ENCODE measurements around the gene RMC1.
A peak's percentile ranks its signal among the peaks of the same experiment; 100 is the strongest.
"Not testable (repeated sequence)": the region's sequence is repeated elsewhere in the genome, so short reads cannot be mapped to it uniquely, and the experiment has no call there.

RMC1 gene

DNA sequence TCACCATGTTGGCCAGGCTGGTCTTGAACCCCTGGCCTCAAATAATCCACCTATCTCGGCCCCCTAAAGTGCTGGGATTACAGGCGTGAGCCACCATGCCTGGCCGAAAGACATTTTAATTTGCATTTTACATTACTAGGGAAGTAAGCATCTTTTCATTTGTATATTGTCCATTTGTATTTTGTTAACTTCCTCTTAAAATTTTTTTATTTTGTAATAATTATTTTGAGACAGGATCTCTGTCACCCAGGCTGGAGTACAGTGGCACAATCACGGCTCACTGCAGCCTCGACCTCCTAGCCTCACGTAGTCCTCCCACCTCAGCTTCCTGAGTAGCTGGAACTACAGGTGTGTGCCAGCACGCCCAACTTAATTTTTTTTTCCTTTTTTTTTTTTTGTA, 8.9 kb downstream of the RMC1 start:
- Mint-ChIP-seq H3K36me3 (ENCODE audit: low read depth) (peaks cover 61% of the 10 kb centered on the region), H3K27ac (peak overlapping the region; percentile 55), H3K4me1 (ENCODE audit: low read depth) (peaks cover 39% of the 10 kb centered on the region)
- not testable (repeated sequence) for H3K4me3 Mint-ChIP-seq, H3K27me3 Mint-ChIP-seq, H3K9me3 Mint-ChIP-seq

DNA sequence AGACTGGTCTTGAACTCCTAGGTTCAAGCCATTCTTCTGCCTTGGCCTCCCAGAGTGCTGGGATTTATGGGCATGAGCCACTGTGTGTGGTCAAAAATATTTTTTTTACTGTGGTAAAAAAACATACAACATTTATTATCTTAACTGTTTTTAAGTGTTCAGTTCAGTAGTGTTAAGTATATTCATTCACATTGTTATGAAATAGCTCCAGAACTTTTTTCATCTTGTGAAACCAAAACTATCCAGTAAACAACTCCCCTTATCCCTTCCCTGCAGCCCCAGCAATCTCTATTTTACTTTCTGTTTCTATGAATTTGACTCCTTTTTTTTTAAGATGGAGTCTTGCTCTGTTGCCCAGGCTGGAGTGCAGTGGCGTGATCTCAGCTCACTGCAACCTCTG, 9.3 kb downstream of the RMC1 start:
- H3K27me3 Mint-ChIP-seq, result no peaks in the 10 kb centered on the region
- H3K36me3 Mint-ChIP-seq (ENCODE audit: low read depth), result peaks cover 61% of the 10 kb centered on the region
- H3K4me3 Mint-ChIP-seq, result no peak overlapping the region
- peaks cover 34% of the 10 kb centered on the region for H3K4me1 Mint-ChIP-seq (ENCODE audit: low read depth)
- no peaks in the 10 kb centered on the region for H3K9me3 Mint-ChIP-seq
- peak overlapping the region; percentile 55 for H3K27ac Mint-ChIP-seq

DNA sequence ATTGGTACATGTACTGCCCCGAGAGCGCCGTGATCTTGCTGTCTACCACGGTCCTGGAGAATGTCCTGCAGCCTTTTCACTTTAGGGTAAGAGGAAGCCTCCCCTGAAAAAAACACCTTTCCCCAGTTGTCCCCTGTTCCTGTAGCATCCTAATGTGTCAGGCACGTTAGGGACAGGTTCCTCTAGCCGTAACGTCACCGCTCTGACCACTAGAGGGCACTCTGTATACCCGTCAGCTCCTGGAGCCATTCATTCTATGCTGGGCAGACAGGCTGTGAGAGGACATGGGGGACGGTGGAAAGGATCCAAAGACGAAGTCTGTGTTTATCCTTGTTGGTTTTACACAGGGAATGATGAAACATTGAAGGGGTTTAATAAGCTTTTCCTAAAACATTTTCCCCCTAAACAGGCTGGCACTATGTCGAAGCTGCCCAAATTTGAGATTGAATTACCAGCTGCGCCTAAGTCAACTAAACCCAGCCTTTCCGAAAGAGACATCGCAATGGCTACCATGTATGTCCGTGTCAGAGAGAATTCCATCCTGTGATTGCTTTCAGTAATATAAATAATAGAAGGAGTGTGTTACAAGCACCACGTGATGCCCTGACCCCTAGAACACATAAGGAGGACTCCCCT, 12.7 kb downstream of the RMC1 start:
- H3K4me1 Mint-ChIP-seq (ENCODE audit: low read depth), result peaks cover 22% of the 10 kb centered on the region
- no peaks in the 10 kb centered on the region for H3K27me3 Mint-ChIP-seq
- H3K27ac Mint-ChIP-seq, result no peak overlapping the region
- H3K36me3 Mint-ChIP-seq (ENCODE audit: low read depth), result peaks cover 64% of the 10 kb centered on the region
- no peaks in the 10 kb centered on the region for H3K9me3 Mint-ChIP-seq
- no peak overlapping the region for H3K4me3 Mint-ChIP-seq

DNA sequence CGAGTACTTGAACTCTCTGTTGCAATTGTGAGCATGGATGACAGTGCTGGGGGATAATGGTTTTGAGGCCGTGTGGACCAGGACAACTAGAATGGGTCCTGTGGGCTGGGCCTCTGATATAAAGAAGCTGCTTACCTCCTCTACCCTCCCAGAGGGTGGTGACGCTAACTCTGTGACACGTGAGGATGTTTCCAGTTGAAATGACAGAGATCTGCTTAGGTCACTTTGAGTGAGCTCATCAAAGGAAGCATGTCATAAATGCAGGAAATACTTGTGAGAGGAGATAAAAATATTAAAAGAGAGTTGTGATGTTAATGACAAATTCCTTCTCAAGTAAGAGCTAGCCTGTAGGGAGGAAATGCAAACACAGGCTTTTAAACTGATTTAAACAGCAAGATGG, 16.4 kb downstream of the RMC1 start:
- no peaks in the 10 kb centered on the region for H3K27me3 Mint-ChIP-seq

DNA sequence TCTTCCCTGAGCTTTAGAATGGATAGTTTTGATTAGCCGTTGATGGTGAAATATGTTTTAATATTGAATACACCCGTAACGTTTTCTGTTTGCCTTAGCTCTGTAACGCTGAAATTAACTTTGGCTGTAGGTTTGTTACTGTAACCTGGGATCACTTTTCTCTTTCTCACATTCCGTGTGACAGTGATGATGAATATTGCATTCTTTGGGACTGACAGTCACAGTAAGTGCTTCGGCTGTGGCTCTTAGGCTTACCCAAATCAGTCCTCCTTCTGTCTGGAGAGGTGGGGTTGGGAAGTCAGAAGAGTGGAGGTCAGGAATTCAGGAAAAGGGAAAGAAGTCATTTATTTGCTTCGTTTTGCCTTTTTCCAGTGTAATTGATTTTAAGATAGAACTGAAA, 18.0 kb downstream of the RMC1 start:
- no peaks in the 10 kb centered on the region for H3K27me3 Mint-ChIP-seq
- no peaks in the 10 kb centered on the region for H3K9me3 Mint-ChIP-seq
- H3K27ac Mint-ChIP-seq, result no peak overlapping the region
- peaks cover 5% of the 10 kb centered on the region for H3K4me1 Mint-ChIP-seq (ENCODE audit: low read depth)
- H3K36me3 Mint-ChIP-seq (ENCODE audit: low read depth), result peaks cover 73% of the 10 kb centered on the region
- no peak overlapping the region for H3K4me3 Mint-ChIP-seq

More for the DNA sequence above, 16.4 kb downstream of the RMC1 start:
- Mint-ChIP-seq H3K4me3 (no peak overlapping the region), H3K27ac (no peak overlapping the region), H3K4me1 (ENCODE audit: low read depth) (peaks cover 12% of the 10 kb centered on the region), H3K9me3 (no peaks in the 10 kb centered on the region), H3K36me3 (ENCODE audit: low read depth) (peaks cover 76% of the 10 kb centered on the region)

DNA sequence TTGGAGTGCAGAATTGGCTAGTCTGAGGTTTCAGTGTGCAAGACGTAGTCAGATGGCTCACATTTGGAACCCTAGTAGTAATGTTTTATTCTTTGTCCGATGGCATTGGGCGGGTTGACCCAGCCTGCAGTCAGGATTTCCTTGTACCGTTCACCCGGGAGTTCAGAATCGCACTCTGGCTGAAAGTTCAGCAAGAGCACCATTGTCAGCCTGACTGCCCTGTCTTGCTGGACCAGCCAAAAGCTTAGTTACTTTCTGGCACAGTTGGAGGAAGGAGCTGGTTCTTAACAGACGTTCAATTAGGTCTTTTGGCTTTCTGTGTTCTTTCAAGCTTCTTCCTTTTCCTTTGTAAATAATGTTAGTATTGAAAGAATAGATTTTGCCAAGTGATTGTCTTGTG, 18.6 kb downstream of the RMC1 start:
- Mint-ChIP-seq H3K4me3 (no peak overlapping the region), H3K36me3 (ENCODE audit: low read depth) (peaks cover 78% of the 10 kb centered on the region), H3K27me3 (no peaks in the 10 kb centered on the region)

DNA sequence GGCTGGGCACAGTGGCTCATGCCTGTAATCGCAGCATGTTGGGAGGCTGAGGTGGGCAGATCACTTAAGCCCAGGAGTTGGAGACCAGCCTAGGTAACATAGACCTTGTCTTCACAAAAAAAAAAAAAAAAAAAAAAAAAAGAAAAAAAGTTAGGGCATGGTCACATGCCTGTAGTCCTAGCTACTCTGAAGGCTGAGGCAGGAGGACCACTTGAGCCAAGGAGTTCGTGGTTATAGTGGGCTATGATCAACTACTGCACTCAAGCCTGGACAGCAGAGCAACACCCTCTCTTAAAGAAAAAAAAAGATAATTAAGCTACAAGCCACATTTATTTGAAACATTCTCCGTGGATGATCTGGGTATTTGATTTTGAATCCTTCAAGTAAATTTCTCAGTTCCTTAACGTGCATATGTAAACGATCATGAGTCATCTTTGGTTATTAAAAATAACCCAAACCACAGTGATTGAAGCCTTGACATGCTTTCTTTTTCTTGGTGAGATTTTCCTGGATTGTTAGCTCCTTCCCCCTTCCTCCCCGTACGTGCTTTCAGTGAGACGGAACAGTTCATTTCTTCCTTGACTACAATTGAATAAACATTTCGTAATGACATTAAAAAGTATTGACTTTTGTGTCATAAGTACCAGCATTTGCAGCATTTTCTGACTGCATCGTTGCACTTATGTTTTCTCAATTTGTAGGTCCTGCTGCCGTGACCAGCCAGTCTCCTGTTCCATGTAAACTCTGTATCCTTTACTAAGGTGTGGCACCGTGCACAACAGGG, 20.3 kb downstream of the RMC1 start:
- no peaks in the 10 kb centered on the region for H3K27me3 Mint-ChIP-seq
- H3K36me3 Mint-ChIP-seq (ENCODE audit: low read depth), result peaks cover 75% of the 10 kb centered on the region
- no peak overlapping the region for H3K27ac Mint-ChIP-seq
- H3K4me3 Mint-ChIP-seq, result no peak overlapping the region
- H3K4me1 Mint-ChIP-seq (ENCODE audit: low read depth), result peaks cover 5% of the 10 kb centered on the region
- H3K9me3 Mint-ChIP-seq, result no peaks in the 10 kb centered on the region

More for the DNA sequence above, 18.6 kb downstream of the RMC1 start:
- Mint-ChIP-seq H3K4me1 (ENCODE audit: low read depth) (peaks cover 5% of the 10 kb centered on the region), H3K27ac (no peak overlapping the region), H3K9me3 (no peaks in the 10 kb centered on the region)

DNA sequence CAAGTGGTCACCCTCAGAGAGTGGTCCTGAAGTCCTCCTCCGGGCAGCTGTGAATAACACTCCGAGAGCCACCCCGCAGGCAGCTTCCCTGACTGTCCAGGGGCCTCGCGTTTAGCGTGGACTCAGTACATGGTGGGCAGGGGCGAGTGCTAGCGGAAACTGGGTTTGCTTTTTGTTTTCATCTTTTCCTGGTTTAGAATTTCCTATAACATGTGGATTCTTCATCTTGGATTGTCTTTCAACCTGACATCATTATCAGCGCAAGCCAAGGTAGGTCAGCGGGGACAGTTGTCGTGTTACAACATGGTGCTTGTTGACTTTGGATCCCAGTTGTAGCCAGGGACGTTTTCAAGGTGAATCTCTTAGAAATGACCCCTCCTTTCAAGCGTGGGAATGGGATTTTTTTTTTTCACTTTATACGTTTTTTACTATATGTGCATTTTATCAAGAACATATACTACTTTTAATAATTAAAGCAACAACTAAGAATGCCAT, 20.9 kb downstream of the RMC1 start:
- no peak overlapping the region for H3K27ac Mint-ChIP-seq
- H3K9me3 Mint-ChIP-seq, result no peaks in the 10 kb centered on the region
- H3K4me1 Mint-ChIP-seq (ENCODE audit: low read depth), result peaks cover 9% of the 10 kb centered on the region
- no peaks in the 10 kb centered on the region for H3K27me3 Mint-ChIP-seq
- no peak overlapping the region for H3K4me3 Mint-ChIP-seq
- H3K36me3 Mint-ChIP-seq (ENCODE audit: low read depth), result peaks cover 77% of the 10 kb centered on the region

DNA sequence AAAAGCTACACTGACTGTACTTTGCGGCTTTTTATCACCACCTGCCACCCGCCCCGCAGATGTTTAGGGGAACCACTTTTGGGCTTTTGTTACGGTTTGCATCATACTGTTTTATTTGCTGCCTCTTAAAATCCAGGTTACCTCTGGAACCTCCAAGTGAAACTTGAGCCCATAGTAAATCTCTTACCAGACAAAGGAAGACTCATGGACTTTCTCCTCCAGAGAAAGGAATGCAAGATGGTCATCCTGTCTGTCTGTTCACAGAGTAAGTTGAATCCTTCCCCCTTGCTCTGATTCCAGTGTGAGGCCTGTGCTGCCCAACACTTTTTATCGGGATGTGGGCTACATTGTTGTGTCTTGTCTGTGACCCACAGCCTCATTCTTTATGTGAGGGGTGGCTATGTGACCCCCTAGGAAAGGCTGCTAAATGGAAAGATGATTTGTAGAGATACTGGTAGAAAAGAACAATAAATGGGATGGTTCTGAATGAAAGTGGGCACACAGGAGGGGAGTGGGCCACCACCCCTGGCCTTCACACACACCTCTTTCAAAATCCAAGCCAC, 23.3 kb downstream of the RMC1 start:
- Mint-ChIP-seq H3K36me3 (ENCODE audit: low read depth) (peaks cover 81% of the 10 kb centered on the region), H3K27ac (peak overlapping the region; percentile 55), H3K27me3 (no peaks in the 10 kb centered on the region), H3K4me3 (no peak overlapping the region), H3K4me1 (ENCODE audit: low read depth) (peaks cover 21% of the 10 kb centered on the region), H3K9me3 (no peaks in the 10 kb centered on the region)

DNA sequence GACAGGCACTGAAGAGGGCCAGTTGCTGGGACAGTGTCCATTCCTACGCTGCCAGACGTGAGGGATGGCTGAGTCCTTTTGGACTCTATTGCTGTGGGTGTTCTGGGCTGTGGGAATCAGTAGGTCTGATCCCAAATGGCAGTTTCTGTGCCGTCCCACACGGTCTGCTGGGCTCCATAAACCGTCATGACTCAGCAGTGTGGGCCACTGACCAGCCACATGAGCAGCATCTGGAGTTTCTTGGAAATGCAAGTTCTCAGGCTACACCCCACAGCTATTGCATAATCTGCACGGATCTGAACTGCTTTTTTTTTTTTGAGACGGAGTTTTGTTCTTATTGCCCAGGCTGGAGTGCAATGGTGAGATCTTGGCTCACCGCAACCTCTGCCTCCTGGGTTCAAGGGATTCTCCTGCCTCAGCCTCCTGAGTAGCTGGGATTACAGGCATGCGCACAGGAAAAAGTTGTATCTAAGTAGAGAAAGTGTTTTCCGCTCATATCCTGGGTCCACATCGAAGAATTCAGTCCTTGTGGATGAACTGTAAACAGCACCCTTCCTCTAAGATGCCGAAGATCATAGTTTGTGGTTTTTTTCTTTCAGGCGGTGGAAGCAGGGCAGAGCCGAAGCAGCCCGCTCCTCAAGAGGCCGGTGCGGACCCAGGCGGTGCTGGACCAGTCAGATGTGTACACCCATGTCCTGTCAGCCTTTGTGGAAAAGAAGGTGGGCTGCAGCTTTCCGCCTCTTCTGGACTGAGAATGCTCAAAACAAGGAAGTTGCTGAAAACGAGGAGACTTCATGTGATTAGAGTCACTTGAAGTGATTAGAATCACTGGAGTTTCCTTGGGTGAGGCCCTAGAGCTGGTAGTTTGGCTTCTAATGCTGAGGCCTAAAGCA, 25.5 kb downstream of the RMC1 start:
- no peaks in the 10 kb centered on the region for H3K27me3 Mint-ChIP-seq
- H3K4me1 Mint-ChIP-seq (ENCODE audit: low read depth), result peaks cover 18% of the 10 kb centered on the region
- H3K9me3 Mint-ChIP-seq, result no peaks in the 10 kb centered on the region
- peaks cover 84% of the 10 kb centered on the region for H3K36me3 Mint-ChIP-seq (ENCODE audit: low read depth)
- H3K4me3 Mint-ChIP-seq, result no peak overlapping the region
- peak overlapping the region; percentile 77 for H3K27ac Mint-ChIP-seq

DNA sequence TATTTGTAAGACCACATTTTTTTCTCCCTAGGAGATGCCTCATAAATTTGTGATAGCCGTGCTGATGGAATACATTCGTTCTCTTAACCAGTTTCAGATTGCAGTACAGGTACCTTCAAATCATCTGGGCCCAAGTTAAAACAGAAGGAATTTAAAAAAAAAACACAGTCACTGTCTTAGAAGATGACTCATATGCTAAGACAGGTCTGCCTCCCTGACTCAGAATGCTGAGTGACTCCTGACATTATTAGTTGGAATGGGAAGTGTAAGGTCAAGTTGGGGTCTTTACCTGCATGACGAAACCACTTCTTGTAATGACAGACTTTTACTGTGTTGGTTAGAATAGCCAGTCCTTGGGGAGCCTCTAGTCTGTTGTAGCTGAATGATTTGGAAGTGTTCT, 26.3 kb downstream of the RMC1 start:
- Mint-ChIP-seq H3K27ac (peak overlapping the region; percentile 77), H3K4me1 (ENCODE audit: low read depth) (peaks cover 16% of the 10 kb centered on the region), H3K9me3 (no peaks in the 10 kb centered on the region), H3K4me3 (no peak overlapping the region), H3K27me3 (no peaks in the 10 kb centered on the region), H3K36me3 (ENCODE audit: low read depth) (peaks cover 84% of the 10 kb centered on the region)

DNA sequence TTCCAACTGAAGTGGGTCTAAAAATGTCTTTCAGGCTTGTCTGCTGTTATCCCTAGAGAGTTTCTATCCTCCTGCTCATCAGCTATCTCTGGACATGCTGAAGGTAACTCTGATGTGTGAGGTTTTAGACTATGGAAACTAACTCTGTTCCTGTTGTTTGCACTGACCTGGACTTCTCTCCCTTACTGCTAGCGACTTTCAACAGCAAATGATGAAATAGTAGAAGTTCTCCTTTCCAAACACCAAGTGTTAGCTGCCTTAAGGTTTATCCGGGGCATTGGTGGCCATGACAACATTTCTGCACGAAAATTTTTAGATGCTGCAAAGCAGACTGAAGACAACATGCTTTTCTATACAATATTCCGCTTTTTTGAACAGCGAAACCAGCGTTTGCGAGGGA, 26.9 kb downstream of the RMC1 start:
- Mint-ChIP-seq H3K36me3 (ENCODE audit: low read depth) (peaks cover 89% of the 10 kb centered on the region), H3K27me3 (no peaks in the 10 kb centered on the region), H3K9me3 (no peaks in the 10 kb centered on the region), H3K4me3 (no peak overlapping the region), H3K27ac (peak overlapping the region; percentile 77), H3K4me1 (ENCODE audit: low read depth) (peaks cover 16% of the 10 kb centered on the region)

DNA sequence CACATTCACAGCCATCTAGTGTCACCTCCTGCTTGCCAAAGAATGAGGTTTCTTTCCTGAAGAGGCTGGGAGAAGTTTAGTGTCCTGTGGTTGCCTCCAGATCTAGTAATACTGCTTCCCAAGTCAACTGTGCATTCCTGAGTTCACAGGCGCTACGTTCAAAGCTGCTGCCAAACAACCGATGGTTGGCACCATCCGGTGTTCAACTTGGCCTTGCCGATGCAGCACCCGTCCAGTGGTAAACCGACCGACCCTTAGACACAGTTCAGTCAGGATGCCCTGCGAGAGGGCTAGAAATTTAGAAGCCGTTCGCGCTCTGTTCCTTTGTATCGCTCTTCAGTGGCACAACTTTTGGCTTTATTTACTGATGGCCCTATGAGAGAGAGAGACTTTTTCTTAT, 28.6 kb downstream of the RMC1 start:
- H3K9me3 Mint-ChIP-seq, result no peaks in the 10 kb centered on the region
- peaks cover 87% of the 10 kb centered on the region for H3K36me3 Mint-ChIP-seq (ENCODE audit: low read depth)
- H3K4me1 Mint-ChIP-seq (ENCODE audit: low read depth), result peaks cover 16% of the 10 kb centered on the region
- H3K27me3 Mint-ChIP-seq, result no peaks in the 10 kb centered on the region
- H3K4me3 Mint-ChIP-seq, result no peak overlapping the region
- no peak overlapping the region for H3K27ac Mint-ChIP-seq

DNA sequence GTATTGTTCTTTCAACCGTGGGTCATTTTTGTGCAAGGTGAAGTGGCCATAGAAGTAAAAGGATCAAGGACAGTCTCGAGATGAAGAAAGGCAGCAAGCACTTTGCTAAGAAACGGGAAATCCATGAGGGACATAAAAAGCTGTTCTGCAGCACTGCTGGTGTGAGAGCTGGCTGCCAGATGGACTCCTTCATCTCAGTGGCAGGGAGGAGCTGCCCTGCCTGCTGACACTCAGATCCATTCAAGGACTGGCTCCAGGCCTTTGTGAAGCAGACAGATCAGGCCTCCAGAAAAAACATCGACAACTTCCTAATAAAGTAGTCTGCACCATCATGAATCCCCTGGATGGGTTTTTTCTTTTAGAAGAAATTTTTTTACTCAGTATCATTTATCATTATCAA, 29.5 kb downstream of the RMC1 start:
- H3K4me3 Mint-ChIP-seq, result no peak overlapping the region
- H3K36me3 Mint-ChIP-seq (ENCODE audit: low read depth), result peaks cover 87% of the 10 kb centered on the region
- H3K27me3 Mint-ChIP-seq, result no peaks in the 10 kb centered on the region
- no peaks in the 10 kb centered on the region for H3K9me3 Mint-ChIP-seq
- H3K4me1 Mint-ChIP-seq (ENCODE audit: low read depth), result peaks cover 16% of the 10 kb centered on the region
- no peak overlapping the region for H3K27ac Mint-ChIP-seq

All from stimulated activated naive CD8-positive, alpha-beta T cell treated with anti-CD3 and anti-CD28 coated beads, Interleukin-15, Interleukin-2, amounts not matched to agents 100 ng/mL and 50 ng/mL, for 24 hours (primary cell).